Esophagus mucosa (tissue), 1 donor: Measurements from ENCODE around the gene HTRA3. TPM values are rescaled to one million over a fixed set of nuclear protein-coding genes. Genes with fewer than 3 reads are reported as not detected.

Experiments used
- ATAC-seq: fragments of 200-7000 bp; cut with Tn5 transposase; one replicate; pipeline ENCODE4 v1.9.1; 2020
- total RNA-seq: library from RNA; stranded (reverse); gene quantifications from one replicate; pipeline ENCODE4 v1.2.4, GENCODE V29; 2023
- donor health status: DM: yes; HTN: yes; CAD: no.

HTRA3 gene
- 1.0 TPM for total RNA-seq

DNA sequence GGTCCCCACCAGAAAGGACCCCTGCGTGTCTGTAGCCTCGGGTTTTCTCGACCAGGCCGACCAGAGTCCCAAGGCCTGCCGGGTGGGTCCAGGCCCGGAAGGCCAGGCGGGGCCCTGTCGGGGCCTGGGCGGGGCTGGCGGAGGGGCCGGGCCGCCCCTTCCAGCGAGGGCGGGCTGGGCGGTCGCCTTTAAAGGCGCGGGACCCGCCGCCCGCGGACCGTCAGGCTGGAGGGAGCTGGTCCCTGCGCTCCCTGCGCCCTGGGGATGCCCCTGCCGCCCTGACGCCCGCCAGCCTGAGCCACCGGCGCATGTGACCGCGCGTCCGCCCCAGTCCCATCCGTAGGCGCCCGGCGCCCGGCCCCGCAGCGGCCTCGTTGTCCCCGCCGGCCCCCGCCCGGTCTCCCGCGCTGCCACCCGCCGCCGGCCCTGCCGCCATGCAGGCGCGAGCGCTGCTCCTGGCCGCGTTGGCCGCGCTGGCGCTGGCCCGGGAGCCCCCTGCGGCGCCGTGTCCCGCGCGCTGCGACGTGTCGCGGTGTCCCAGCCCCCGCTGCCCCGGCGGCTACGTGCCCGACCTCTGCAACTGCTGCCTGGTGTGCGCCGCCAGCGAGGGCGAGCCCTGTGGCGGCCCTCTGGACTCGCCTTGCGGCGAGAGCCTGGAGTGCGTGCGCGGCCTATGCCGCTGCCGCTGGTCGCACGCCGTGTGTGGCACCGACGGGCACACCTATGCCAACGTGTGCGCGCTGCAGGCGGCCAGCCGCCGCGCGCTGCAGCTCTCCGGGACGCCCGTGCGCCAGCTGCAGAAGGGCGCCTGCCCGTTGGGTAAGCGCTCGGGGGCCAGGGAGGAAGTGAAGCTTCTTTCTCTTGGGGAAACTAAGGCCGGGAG is at the start of gene HTRA3:
HTRA3 (plus strand) TSS at position 220 of the 883 bp plus-strand sequence; CDS start at position 435, 215 bp downstream.
- ATAC-seq: peak; percentile 30

DNA sequence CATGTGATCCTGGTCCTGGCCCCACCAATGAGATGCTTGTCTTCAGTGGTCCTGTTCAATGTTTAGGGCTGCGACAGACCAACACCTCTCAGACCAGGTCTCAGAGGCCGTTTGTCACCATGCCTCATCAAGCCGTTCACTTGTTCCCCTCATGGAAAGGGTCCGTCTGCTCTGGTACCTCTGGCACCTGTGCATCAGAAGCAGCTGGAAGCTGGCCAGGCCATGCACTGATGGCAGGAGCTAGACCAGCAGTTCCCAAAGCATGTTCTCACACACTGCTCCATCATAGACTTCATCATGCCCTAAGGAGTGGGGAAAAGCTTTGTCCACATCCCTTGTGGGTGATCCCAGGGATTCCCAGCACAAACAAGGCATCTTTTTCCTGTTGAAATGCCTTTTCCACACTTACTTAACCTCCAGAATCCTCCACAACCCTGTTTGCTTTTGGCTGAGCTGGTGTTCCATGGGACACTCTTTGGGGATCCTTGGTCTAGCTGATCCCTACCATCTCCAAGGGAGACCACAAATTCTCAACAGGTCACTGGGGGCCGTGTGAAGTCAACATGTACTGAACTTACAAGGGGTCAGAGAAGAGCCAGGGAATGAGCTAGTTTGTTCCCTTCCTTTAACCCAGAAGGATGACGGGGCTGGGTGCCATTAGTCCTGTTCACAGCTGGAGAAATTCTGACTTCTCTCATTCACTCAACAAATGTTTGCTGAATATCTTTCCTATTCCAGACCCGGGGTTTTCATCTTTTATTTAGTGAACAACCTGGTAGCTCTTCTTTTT is 48.7 kb upstream of the HTRA3 start:
- no peak for ATAC-seq

DNA sequence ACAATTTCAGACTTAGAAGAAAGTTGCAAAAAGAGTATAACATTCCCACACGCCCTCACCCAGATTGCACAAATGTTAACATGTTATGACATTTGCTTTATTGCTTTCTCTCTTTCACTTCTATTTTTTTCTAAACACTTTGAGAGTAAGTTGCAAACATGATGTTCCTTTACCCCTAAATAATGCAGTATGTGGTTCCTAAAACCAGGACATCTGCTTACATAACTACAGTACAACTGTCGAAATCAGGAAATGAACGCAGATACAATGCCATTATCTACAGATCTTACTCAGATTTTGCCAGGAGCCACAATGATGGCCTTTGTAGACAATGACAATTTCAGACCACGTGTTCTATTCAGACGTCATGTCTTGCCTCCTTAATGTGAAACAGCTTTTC is 48.1 kb upstream of the HTRA3 start:
- ATAC-seq: no peak

GRCh38 chr4:8221985-8222384 is 47.6 kb upstream of the HTRA3 start:
- no peak for ATAC-seq

DNA sequence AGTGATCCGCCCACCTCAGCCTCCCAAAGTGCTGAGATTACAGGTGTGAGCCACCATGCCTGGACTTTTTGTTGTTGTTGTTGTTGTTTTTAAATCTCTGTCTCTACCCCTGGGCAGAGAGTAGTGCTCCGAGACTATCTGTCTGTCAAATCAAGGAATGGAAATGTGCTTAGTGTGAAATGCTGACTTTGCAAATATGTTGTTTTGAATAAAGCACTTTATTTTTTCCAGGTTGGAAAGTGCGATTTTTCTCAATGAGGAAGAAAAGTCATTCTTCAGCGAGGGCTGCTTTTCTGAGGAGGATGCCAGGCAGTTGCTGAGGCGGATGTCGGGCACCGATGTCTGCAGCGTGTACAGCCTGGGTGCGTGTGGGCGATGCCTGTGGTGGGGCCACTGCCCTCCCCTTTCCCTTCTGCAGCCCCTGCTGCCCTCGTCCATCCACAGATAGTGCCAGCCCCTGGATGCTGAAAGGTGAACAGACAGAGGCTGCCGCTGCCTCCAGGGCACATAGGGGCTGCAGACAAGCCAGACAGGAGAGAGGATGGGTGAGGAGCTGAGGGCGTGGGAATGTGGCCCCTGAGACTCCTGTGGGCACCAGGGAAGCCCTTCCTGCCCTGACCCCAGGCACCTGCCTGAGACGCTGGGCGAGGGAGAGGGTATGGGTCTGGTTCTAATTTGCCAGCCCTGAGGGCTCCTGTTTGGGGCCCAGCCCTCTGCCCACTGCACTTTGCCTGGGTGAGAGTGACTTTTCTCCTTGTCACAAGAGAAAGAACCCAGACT is 46.8 kb upstream of the HTRA3 start:
- ATAC-seq: no peak

DNA sequence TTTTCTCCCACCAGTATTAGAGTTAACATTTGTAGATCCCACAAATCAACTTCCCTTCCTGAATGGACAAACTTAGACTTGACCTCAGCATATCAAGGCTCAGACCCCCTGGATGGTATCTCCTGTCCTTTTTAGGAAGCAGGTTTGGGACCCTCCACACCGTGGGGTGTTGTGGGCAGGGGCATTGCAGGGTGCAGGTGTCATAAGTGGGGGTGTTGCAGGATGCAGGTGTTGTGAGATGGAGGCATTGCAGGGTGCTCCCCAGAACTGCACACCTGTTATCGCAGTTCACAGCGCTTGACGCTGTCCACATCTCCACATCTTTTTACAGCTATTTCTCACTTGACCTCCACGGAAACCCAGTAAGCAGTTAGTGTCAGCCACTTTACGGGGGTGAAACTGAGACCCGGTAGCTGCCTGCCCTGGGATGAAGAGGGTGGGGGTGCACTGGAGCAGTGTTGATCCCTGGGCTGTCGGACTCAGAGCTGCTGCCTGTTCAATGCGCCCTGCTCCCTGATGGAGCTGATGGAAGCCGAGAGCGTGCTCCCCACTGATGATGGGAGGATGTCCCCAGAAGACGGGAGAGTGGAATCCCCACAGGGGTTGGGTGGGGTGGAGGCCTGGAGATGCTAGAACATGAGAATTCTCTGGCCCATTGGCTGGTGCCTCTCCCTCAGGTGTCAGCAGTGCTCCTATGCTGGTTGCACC is 45.1 kb upstream of the HTRA3 start:
- no peak for ATAC-seq

GRCh38 chr4:8224975-8225625 is 44.5 kb upstream of the HTRA3 start:
- ATAC-seq: no peak

DNA sequence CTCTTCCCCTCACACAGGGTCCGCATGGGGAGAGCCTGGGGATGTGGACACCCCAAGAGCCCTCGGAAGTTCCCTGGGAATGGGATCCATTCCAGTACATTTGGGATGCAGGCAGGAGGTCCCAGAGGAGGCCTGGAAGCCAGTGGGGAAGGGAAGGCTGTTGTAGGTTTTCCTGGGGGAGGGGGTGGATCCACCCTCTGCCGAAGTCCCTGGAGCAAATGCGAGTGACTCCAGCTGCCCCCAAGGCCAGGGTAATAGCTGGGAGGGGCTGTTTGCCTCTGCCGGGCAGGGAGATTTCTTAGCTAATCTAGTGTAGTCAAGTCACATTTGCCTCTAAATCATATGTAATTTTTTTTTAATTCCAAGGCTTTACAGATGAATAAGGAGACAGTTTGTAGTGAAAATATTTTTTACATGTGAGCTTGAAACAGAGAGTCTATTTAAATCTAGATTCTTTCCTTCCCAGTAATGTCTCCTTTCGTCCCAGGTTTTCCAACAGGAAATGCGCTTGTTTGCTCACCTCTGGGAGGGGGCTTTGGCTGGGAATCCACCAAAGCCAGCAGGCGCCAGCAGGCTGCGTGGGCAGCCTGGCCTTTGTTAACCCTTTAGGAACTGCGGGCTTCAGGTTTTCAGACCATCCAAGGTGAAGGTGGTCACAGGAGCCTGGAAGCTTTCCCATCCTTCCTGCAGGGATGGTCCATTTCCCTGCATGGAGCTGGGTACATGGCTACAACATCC is 43.7 kb upstream of the HTRA3 start:
- no peak for ATAC-seq

DNA sequence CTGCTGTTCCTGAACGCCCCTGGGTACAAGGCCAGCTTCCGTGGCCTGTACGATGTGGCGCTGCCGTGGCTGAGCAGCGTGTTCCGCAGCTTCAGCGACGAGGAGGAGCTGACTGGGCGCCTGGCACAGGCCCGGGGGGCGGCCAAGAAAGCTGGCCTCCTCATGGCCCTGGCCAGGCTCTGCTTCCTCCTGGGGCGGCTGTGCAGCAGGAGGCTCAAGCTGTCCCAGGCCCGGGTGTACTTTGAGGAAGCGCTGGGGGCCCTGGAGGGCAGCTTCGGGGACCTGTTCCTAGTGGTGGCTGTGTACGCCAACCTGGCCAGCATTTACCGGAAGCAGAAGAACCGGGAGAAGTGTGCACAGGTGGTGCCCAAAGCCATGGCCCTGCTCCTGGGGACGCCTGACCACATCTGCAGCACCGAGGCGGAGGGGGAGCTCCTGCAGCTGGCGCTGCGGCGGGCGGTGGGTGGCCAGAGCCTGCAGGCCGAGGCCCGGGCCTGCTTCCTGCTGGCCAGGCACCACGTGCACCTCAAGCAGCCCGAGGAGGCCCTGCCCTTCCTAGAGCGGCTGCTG is 42.3 kb upstream of the HTRA3 start:
- ATAC-seq: no peak

DNA sequence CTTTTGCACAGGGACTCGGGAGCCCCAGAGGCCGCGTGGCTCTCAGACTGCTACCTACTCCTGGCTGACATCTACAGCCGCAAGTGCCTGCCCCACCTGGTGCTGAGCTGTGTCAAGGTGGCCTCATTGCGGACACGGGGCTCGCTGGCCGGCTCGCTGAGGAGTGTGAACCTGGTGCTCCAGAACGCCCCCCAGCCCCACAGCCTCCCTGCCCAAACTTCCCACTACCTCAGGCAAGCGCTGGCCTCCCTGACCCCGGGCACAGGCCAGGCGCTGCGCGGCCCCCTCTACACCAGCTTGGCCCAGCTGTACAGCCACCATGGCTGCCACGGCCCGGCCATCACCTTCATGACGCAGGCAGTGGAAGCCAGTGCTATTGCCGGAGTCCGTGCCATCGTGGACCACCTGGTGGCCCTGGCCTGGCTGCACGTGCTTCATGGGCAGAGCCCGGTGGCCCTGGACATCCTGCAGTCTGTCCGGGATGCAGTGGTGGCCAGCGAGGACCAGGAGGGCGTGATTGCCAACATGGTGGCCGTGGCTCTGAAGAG is 41.7 kb upstream of the HTRA3 start:
- peak; percentile 0 for ATAC-seq

DNA sequence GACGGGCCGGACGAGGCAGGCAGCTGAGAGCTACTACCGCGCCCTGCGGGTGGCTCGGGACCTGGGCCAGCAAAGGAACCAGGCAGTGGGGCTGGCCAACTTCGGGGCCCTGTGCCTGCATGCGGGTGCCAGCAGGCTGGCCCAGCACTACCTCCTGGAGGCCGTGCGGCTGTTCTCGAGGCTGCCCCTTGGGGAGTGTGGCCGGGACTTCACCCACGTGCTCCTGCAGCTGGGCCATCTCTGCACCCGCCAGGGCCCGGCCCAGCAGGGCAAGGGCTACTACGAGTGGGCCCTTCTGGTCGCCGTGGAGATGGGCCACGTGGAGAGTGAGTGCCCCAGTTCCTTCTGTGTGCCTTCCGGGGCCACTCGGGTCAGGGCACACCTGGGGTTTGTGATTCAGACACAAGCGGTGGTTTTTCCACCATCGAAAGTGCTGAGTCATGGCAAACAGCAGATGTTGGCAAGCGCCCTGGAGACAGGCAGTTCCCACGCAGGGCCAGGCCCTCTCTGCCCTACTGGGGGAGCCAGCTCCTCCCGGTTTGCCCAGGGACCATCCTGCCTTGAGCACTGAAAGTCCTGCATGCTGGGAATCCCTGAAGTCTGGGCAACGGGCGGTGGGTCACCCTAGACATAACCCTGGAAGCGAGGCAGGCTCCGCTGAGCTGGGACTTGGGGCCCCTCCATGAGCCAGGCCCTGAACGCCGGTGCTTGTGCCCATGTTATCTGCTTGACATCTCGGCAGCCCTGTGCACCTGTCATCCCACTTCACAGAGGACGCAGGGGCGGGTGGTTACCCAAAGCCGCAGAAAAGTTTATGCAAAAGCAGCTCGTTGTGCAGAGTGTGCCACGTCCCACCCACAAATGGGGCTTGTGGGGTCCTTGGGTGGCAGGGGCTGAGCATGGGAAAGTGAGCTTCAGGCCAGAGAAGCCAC is 41.0 kb upstream of the HTRA3 start:
- peak; percentile 87 for ATAC-seq

- no peak for ATAC-seq
Measured at GRCh38 chr4:8229331-8229975, 40.1 kb upstream of the HTRA3 start.

DNA sequence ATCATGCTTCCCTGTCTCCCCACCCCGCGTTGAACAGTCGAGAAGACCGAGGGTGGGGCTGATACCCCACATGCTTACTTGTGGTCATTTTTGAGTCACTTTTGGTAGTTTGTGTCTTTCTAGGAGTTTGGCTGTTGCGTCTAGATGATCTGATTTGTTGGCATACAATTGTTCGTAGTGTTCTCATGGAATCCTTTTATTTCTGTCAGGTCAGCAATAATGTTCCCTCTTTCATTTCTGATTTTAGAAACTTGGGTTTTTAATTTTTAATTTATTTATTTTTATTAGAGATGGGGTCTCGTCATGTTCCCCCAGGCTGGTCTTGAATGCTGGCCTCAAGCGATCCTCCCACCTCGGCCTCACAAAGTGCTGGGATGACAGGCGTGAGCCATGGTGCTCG is 39.5 kb upstream of the HTRA3 start:
- ATAC-seq: no peak

DNA sequence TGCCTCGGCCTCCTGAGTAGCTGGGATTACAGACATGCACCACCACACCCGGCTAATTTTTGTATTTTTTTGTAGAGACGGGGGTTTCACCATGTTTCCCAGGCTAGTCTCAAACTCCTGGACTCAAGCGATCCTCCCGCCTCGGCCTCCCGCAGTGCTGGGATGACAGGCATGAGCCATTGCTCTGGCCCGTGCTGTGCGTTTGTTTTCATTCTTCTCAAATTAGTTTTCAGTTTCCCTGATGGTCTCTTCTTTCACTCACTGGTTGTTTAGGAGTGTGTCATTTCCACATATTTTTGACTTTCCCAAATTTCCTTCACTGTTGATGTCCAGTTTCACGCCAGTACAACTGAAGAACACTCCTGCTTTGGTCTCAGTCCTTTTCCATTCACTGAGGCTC is 38.7 kb upstream of the HTRA3 start:
- ATAC-seq: no peak

DNA sequence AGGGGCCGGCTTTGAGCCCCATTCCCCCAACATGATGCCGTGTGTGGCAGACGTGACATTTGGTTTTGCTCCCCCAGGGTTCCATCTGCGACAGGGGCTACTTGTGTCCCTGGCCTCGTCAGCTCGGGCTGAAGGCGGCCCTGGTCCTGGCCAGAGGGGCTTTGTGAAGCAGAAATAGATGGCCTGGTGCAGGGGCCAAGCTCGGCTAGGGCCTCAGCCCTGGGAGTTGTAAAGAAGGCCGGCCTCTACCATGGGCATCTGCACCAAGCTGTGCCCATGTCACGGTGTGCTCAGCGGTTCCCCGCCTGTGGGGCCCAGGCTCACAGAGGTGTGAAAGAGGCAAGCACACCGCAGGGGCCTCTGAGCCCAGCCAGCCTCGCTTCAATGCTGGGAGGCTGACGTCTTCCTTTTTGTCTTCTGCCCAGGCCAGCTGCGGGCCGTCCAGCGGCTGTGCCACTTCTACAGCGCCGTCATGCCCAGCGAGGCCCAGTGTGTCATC is 38.0 kb upstream of the HTRA3 start:
- no peak for ATAC-seq

DNA sequence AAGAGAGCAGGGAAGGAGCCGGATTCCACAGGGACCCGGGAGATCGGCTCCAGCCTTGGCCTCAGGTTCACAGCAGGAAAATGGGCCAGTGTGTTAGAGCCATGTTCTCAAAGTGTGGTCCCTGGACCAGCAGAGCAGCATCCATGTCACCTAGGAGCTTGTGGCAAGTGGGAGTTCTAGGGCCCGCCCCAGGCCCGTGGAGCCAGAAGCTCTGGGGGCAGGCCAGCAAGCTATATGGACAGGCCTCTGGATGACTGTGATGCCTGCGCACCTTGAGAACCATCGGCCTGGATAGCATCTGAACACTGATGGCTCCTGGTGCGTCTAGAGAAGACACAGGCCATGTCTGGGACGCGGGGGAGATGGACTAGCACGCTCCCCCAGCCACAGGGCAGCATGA is 36.8 kb upstream of the HTRA3 start:
- ATAC-seq: no peak

DNA sequence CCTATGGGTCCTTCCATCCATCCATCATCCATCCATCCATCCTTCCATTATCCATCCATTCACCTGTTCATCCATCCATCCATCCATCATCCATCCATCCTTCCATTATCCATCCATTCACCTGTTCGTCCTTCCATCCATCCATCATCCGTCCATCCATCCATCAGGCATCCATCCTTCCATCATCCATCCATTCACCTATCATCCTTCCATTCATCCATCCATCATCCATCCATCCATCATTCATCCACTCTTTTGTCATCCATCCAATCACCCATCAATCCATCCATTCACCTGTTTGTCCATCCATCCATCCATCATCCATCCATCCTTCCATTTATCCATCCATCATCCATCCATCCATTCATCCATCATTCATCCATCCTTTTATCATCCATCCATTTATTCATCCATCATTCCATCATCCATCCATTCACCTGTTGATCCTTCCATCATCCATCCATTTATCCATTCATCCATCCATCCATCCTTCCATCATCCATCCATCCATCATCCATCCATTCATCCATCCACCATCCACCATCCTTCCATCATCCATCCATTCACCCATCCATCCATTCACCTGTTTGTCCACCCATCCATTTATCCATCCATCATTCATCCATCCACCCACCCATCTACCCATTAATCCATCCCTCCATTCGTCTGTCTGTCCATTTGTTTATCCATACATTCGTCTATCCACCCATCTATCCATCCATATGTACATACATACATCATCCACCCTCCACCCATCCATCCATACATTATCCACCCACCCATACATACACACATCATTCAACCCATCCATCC is 35.7 kb upstream of the HTRA3 start:
- no peak for ATAC-seq

DNA sequence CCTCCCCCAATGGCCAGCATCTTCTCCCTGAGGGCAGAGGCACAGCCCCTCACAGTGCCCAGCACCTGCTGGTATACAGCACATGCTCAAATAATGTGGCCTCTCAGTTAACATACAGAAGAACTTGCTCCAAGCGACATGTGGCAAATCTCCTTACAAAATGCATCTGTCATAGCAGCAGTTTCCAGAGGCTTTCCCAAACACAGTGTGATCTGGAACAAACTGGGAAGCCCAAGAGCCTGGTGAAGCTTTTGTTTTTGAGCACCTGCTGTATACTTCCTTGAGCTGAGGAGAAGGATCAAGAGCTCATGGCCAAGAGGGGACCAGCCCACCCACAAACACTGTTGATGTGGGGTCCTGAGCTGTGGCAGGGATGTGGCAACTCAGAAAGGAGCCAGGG is 34.8 kb upstream of the HTRA3 start:
- ATAC-seq: no peak
